Measurements from ENCODE around the gene PLSCR5. TPM values are rescaled to one million over a fixed set of nuclear protein-coding genes. Genes with fewer than 3 reads are reported as not detected.

The PLSCR5 gene
- total RNA-seq = not detected in 2 replicates

DNA sequence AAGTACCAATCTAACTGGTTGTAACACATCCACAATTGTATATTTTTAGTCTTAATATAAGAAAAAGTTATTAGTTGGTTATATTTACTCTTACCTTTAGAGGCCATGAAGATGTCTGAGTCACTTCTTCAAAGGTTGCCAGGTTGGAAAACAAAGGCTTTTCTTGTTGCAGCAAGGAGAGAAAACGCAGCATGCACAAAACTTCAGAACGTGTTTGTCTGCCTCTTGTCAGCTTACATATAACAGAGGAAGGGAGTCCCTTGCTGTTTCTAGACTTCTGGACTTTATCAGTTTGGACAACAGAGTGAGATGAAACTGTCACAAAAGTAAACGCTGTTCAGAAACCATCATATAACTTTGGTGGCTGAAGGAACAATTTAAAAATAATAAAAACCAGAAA is at the start of gene PLSCR5:
Gene PLSCR5, minus strand, starts transcription at position 241 of the 400 bp plus-strand sequence. Its CDS starts 134 bp downstream, at position 107.
- Mint-ChIP-seq H3K4me1 (ENCODE audit: low read depth) (no peaks in the 10 kb centered on the region), H3K27me3 (ENCODE audit: insufficient read depth) (peaks cover 7% of the 10 kb centered on the region), H3K4me3 (no peak within 1 kb of the TSS), H3K9me3 (no peaks in the 10 kb centered on the region), H3K36me3 (ENCODE audit: low read depth) (no peaks in the 10 kb centered on the region), H3K27ac (no peak within 1 kb of the TSS)
- intact Hi-C loops (cut with micrococcal nuclease) = no loop called here
- no peak for DNase-seq (ENCODE audit: low spot score)

DNA sequence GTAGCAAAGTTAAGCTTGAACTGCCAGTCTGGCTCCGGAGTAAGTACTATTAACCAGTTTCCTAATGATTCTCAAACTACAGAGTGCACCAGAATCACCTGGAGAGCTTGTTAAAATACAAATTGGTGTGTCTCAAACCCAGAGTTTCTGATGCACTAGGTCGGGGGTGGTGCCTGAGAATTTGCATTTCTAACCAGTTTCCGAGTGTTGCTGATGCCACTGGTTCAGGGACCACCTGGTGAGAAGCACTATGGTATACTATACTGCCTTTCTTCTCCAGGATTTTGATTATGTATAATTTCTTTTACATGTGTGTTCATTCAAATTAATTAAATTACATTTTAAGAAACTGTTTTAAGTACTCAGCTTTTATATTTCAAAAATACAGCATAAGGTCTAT is 48.8 kb upstream of the PLSCR5 start:
- no peak overlapping the region for H3K4me3 Mint-ChIP-seq
- no peak overlapping the region for H3K27ac Mint-ChIP-seq
- no peaks in the 10 kb centered on the region for H3K4me1 Mint-ChIP-seq (ENCODE audit: low read depth)
- intact Hi-C loops (cut with micrococcal nuclease) = no loop called here
- H3K36me3 Mint-ChIP-seq (ENCODE audit: low read depth) = no peaks in the 10 kb centered on the region
- no peaks in the 10 kb centered on the region for H3K27me3 Mint-ChIP-seq (ENCODE audit: insufficient read depth)
- no peaks in the 10 kb centered on the region for H3K9me3 Mint-ChIP-seq
- DNase-seq (ENCODE audit: low spot score) = no peak

GRCh38 chr3:146650691-146651442 is 45.7 kb upstream of the PLSCR5 start:
- Mint-ChIP-seq H3K4me1 (ENCODE audit: low read depth) (no peaks in the 10 kb centered on the region), H3K27me3 (ENCODE audit: insufficient read depth) (peaks cover 1% of the 10 kb centered on the region), H3K4me3 (no peak overlapping the region), H3K36me3 (ENCODE audit: low read depth) (no peaks in the 10 kb centered on the region), H3K27ac (no peak overlapping the region), H3K9me3 (no peaks in the 10 kb centered on the region)
- no peak for DNase-seq (ENCODE audit: low spot score)
- intact Hi-C loops (cut with micrococcal nuclease) = no loop called here

DNA sequence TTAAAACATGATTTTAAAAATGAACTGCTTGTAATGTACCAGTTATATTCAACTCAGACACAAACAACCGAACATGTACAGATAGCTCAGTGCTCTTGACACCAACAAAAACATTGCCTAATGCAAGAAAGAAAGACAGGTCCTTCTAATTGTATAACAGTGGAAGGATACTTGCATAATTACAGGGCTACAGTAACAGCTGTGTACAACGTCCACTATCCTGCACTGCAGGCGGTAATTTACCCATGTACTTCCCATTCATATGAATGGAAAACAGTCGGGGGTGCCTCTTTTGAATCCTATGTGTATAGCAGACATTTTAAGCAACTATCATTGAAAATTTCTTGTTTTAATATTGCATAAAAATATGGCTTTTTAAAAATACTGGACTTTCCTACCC is 41.1 kb upstream of the PLSCR5 start:
- peaks cover 2% of the 10 kb centered on the region for H3K27me3 Mint-ChIP-seq (ENCODE audit: insufficient read depth)
- H3K9me3 Mint-ChIP-seq = no peaks in the 10 kb centered on the region
- no peak for DNase-seq (ENCODE audit: low spot score)
- no peak overlapping the region for H3K4me3 Mint-ChIP-seq
- H3K4me1 Mint-ChIP-seq (ENCODE audit: low read depth) = no peaks in the 10 kb centered on the region
- no peaks in the 10 kb centered on the region for H3K36me3 Mint-ChIP-seq (ENCODE audit: low read depth)
- no peak overlapping the region for H3K27ac Mint-ChIP-seq
- intact Hi-C loops (cut with micrococcal nuclease) = no loop called here

DNA sequence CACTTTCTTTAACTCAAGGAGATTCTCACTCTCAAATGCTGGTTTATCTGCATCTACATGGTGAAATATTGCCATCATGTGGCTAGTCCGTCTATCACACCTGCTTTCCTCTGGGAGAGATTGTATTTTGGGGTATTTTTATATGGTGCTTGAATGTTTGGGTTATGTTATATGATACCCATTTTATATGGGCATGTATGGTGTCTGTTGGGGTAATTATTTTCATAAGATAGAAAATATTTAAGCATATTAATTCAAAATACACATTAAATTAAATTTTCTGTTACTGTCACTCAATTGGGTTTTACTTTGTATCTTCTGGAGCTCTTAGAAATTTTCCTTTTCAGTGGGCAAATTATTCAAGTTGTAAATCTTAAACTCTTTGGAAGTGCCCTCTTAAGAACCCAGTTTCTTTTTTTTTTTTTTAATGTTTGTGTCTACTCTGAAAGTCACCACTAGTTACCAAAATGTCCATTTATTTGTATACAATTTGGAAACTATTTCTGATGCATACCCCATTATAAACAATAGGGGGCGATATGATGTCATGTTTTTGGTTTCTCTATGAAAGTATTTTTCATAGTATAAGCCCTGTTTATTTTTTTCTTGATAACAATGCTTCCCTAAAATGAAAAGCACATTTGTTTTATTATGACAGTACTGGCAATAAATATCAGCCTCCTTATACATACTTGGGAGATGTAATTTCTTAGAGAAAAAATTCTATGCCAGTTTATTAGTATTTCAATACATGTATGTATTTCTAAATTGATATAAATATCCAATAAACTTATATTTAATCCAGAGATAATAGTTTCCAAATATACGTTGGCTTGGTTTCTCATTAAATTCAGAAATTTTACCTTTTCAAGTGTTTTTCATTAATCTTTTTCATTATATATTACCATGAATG is 36.1 kb upstream of the PLSCR5 start:
- H3K27me3 Mint-ChIP-seq (ENCODE audit: insufficient read depth) = peaks cover 2% of the 10 kb centered on the region

DNA sequence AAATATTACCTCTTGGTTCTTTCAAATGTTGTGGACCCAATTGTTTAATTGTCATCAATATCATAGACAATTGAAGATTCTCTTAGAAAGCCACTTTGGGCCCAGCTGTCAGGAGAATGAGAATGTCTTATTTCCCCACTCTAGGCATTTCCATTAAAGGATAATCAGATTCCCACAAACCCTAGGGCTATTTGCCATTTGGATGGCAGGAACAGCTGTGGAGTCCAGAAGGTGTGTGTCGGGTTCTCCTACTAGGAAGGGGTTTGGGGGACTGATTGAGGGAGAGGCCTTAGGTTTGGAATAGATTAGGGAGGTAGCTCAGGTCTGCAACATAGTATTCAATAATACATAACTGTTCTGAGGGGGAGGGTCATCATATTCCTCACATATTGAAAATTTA is 35.2 kb upstream of the PLSCR5 start:
- H3K4me3 Mint-ChIP-seq = no peak overlapping the region

More for the DNA sequence above, 36.1 kb upstream of the PLSCR5 start:
- H3K9me3 Mint-ChIP-seq = no peaks in the 10 kb centered on the region
- intact Hi-C loops (cut with micrococcal nuclease) = loop anchor here (1.0 to 2.0 kb wide), 5 partner anchors 51 to 576 kb away; no protein-coding TSS in a partner anchor
- H3K36me3 Mint-ChIP-seq (ENCODE audit: low read depth) = no peaks in the 10 kb centered on the region
- H3K27ac Mint-ChIP-seq = no peak overlapping the region
- no peak overlapping the region for H3K4me3 Mint-ChIP-seq
- H3K4me1 Mint-ChIP-seq (ENCODE audit: low read depth) = no peaks in the 10 kb centered on the region
- no peak for DNase-seq (ENCODE audit: low spot score)

DNA sequence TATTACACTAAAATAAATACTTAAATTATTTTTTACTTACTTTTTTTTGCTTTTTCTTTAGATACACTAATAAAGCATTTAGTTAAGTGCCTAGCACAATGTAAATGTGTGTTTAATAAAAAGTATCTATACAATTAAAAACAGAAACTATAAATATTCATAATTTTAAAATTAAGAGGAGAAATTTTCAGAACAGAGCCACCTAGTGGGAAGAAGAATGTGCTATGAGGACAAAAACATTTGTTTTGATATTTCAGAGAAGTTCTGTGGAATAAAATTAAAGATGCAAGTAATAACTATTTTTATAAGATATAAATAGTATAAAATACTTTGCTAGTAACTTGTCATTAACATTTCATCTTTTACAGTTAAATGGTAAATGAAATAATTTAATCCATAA is 33.6 kb upstream of the PLSCR5 start:
- DNase-seq (ENCODE audit: low spot score) = no peak
- Mint-ChIP-seq H3K27ac (no peak overlapping the region), H3K36me3 (ENCODE audit: low read depth) (no peaks in the 10 kb centered on the region), H3K4me1 (ENCODE audit: low read depth) (no peaks in the 10 kb centered on the region), H3K9me3 (no peaks in the 10 kb centered on the region), H3K27me3 (ENCODE audit: insufficient read depth) (no peaks in the 10 kb centered on the region), H3K4me3 (no peak overlapping the region)
- intact Hi-C loops (cut with micrococcal nuclease) = no loop called here

More for the DNA sequence above, 35.2 kb upstream of the PLSCR5 start:
- no peak for DNase-seq (ENCODE audit: low spot score)
- Mint-ChIP-seq H3K27me3 (ENCODE audit: insufficient read depth) (no peaks in the 10 kb centered on the region), H3K4me1 (ENCODE audit: low read depth) (no peaks in the 10 kb centered on the region), H3K9me3 (no peaks in the 10 kb centered on the region), H3K36me3 (ENCODE audit: low read depth) (no peaks in the 10 kb centered on the region), H3K27ac (no peak overlapping the region)
- intact Hi-C loops (cut with micrococcal nuclease) = loop anchor here (2.0 kb wide), 2 partner anchors 550 to 576 kb away; no protein-coding TSS in a partner anchor

GRCh38 chr3:146637871-146638270 is 32.7 kb upstream of the PLSCR5 start:
- intact Hi-C loops (cut with micrococcal nuclease) = no loop called here
- Mint-ChIP-seq H3K36me3 (ENCODE audit: low read depth) (no peaks in the 10 kb centered on the region), H3K27ac (no peak overlapping the region), H3K4me1 (ENCODE audit: low read depth) (no peaks in the 10 kb centered on the region), H3K9me3 (no peaks in the 10 kb centered on the region), H3K27me3 (ENCODE audit: insufficient read depth) (no peaks in the 10 kb centered on the region), H3K4me3 (no peak overlapping the region)
- DNase-seq (ENCODE audit: low spot score) = no peak

DNA sequence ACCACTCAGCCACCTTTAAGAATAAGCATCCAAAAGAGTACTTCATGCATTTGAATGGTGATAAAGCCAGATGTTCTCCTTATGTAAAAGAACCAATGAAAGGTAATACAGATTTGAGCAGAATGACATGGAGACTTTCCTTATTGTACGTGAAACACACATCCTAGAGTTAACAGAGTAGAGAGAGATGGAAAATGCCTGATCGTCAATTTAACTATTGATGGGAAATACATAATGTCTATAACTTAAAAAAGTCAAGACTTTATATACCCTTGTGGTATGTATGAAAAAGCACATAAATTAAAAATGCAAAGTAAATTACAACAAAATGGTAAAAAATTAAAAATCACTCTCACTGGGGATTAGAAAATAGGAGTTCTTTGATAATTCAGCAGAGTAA is 31.7 kb upstream of the PLSCR5 start:
- intact Hi-C loops (cut with micrococcal nuclease) = no loop called here
- Mint-ChIP-seq H3K4me1 (ENCODE audit: low read depth) (no peaks in the 10 kb centered on the region), H3K9me3 (no peaks in the 10 kb centered on the region), H3K27ac (no peak overlapping the region), H3K27me3 (ENCODE audit: insufficient read depth) (no peaks in the 10 kb centered on the region), H3K4me3 (no peak overlapping the region), H3K36me3 (ENCODE audit: low read depth) (no peaks in the 10 kb centered on the region)
- no peak for DNase-seq (ENCODE audit: low spot score)

GRCh38 chr3:146634346-146634745 is 29.2 kb upstream of the PLSCR5 start:
- H3K9me3 Mint-ChIP-seq = no peaks in the 10 kb centered on the region
- H3K27ac Mint-ChIP-seq = no peak overlapping the region
- H3K4me3 Mint-ChIP-seq = no peak overlapping the region
- intact Hi-C loops (cut with micrococcal nuclease) = no loop called here
- no peaks in the 10 kb centered on the region for H3K36me3 Mint-ChIP-seq (ENCODE audit: low read depth)
- H3K4me1 Mint-ChIP-seq (ENCODE audit: low read depth) = no peaks in the 10 kb centered on the region
- no peaks in the 10 kb centered on the region for H3K27me3 Mint-ChIP-seq (ENCODE audit: insufficient read depth)
- no peak for DNase-seq (ENCODE audit: low spot score)

- peaks cover 1% of the 10 kb centered on the region for H3K27me3 Mint-ChIP-seq (ENCODE audit: insufficient read depth)
- no peaks in the 10 kb centered on the region for H3K9me3 Mint-ChIP-seq
- intact Hi-C loops (cut with micrococcal nuclease) = no loop called here
- no peaks in the 10 kb centered on the region for H3K36me3 Mint-ChIP-seq (ENCODE audit: low read depth)
- no peak for DNase-seq (ENCODE audit: low spot score)
- H3K27ac Mint-ChIP-seq = no peak overlapping the region
- H3K4me3 Mint-ChIP-seq = no peak overlapping the region
- H3K4me1 Mint-ChIP-seq (ENCODE audit: low read depth) = no peaks in the 10 kb centered on the region
These were observed 23.5 kb upstream of the PLSCR5 start for GRCh38 chr3:146628671-146629070.

DNA sequence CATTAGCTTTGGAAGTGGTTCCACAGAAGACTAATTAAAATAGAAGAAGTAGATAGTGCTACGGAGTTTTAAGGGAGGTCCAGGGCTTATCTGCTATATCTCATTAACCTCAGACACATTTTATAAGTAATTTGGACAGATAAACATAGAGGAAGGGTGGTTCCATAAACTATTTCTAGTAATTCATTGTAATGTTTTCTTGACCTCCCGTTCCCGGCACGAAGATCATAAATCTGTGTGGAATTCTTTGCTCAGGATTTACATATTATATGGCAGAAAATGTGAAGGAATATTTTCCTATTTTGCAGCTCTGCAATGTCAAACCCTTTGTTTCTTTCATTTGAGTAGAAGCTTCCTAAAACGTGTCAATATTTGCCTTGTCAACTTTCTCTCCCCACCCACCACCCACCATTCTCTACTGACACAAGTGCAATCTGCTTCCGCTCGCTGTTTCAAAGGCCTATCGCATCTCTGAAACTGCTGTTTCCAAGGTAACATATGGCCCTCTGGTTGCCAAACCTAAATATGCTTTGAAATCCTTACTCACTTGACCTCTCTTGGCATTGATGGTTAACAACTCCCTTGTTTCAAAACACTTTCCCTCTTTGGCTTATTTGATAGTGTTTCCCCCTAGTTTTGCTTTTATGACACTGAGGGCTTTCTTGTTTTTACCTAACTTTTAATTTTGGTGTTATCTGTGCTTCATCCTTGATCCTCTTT is 21.4 kb upstream of the PLSCR5 start:
- no peak for DNase-seq (ENCODE audit: low spot score)
- intact Hi-C loops (cut with micrococcal nuclease) = no loop called here
- H3K4me1 Mint-ChIP-seq (ENCODE audit: low read depth) = no peaks in the 10 kb centered on the region
- peaks cover 1% of the 10 kb centered on the region for H3K27me3 Mint-ChIP-seq (ENCODE audit: insufficient read depth)
- no peaks in the 10 kb centered on the region for H3K9me3 Mint-ChIP-seq
- H3K27ac Mint-ChIP-seq = no peak overlapping the region
- H3K36me3 Mint-ChIP-seq (ENCODE audit: low read depth) = no peaks in the 10 kb centered on the region
- H3K4me3 Mint-ChIP-seq = no peak overlapping the region

Measured in activated T-helper 1 cell treated with anti-CD3 and anti-CD28 coated beads, Interleukin-12 subunit alpha, Interleukin-12 subunit beta, Interleukin-2, Interleukin-4 antibody, amounts not matched to agents 30 ng/mL and 10 ng/mL and 1 ng/mL, durations not matched to agents 14 hours and 24 hours and 36 hours (primary cell).